HepG2 (cell line): ENCODE data around the gene GPS1. TPM values are rescaled to one million over a fixed set of nuclear protein-coding genes. Genes with fewer than 3 reads are reported as not detected.
A peak's percentile ranks its signal among the peaks of the same experiment; 100 is the strongest.

Experiments used
- KDM4B ChIP-seq: sonication (generic); formaldehyde crosslinking; IDR thresholded peaks from 2 replicates; pipeline ENCODE4 v1.4.0; 2020; ENCODE audit warnings: missing genetic modification reagents
- MBD4 ChIP-seq: IDR thresholded peaks from 2 replicates; pipeline ENCODE4 v1.6.1; 2012; ENCODE audit warnings: low read length, inconsistent platforms, borderline replicate concordance
- SP140L ChIP-seq: sonication (generic); formaldehyde crosslinking; IDR thresholded peaks from 2 replicates; pipeline ENCODE4 v1.4.0; 2020; ENCODE audit warnings: missing genetic modification reagents, borderline replicate concordance
- ZNF224 ChIP-seq: sonication (generic); formaldehyde crosslinking; IDR thresholded peaks from 2 replicates; pipeline ENCODE4 v1.5.0; 2020; ENCODE audit warnings: mild to moderate bottlenecking, missing genetic modification reagents
- ZSCAN21 ChIP-seq: sonication (generic); formaldehyde crosslinking; IDR thresholded peaks from 2 replicates; pipeline ENCODE4 v1.8.0; 2022; ENCODE audit warnings: mild to moderate bottlenecking, missing genetic modification reagents, moderate library complexity, borderline replicate concordance
- polyA plus RNA-seq, 8 experiments: library from polyadenylated mRNA; depleted of rRNA in 3 of 8; stranded (reverse) in 7 of 8; unstranded in 1 of 8; fragments of >200 nt; fragmentation: Illumina TruSeq in 4 of 8; extraction: Trizol in 4 of 8; gene quantifications; 2 replicates each; pipeline versions ENCODE4 v1.2.1 to v1.2.3, GENCODE V29; 2011 to 2016; ENCODE audit warnings: low read depth in 4 of 8, missing spikeins in 1 of 8, mixed read lengths in 1 of 8; ENCODE audit not compliant: insufficient read depth in 1 of 8
- total RNA-seq, 5 experiments: library from RNA; depleted of rRNA; stranded (reverse); fragments of >200 nt; fragmentation: Illumina TruSeq; extraction: Trizol; gene quantifications; 2 replicates each; pipeline ENCODE4 v1.2.3, GENCODE V29; 2016; ENCODE audit warnings: low read depth in 1 of 5
- TF ChIP-seq, protein P1 (sequence below): sonication (generic); formaldehyde crosslinking; IDR thresholded peaks from 2 replicates; pipeline ENCODE4 v1.4.0; 2020; ENCODE audit warnings: missing genetic modification reagents, borderline replicate concordance
- TF ChIP-seq, protein P2 (sequence below): sonication (generic); formaldehyde crosslinking; IDR thresholded peaks from 2 replicates; pipeline ENCODE4 v1.8.0; 2022; ENCODE audit warnings: missing genetic modification reagents, mild to moderate bottlenecking, moderate library complexity, borderline replicate concordance
- TF ChIP-seq, protein P3 (sequence below): sonication (generic); formaldehyde crosslinking; IDR thresholded peaks from 2 replicates; pipeline ENCODE4 v1.4.0; 2020; ENCODE audit warnings: missing genetic modification reagents
- TF ChIP-seq, protein P4 (sequence below): sonication (generic); formaldehyde crosslinking; IDR thresholded peaks from 2 replicates; pipeline ENCODE4 v1.4.0; 2020; ENCODE audit warnings: mild to moderate bottlenecking, missing genetic modification reagents, borderline replicate concordance
- TF ChIP-seq, protein P5 (sequence below): sonication (generic); formaldehyde crosslinking; IDR thresholded peaks from 2 replicates; pipeline ENCODE4 v1.4.0; 2020; ENCODE audit warnings: missing genetic modification reagents, borderline replicate concordance

Gene GPS1
- total and polyA plus RNA-seq, 2 of the 13 experiments (the other 11 are each of a cell fraction or from before 2014, with no cell fraction given): 124 to 128 TPM

DNA sequence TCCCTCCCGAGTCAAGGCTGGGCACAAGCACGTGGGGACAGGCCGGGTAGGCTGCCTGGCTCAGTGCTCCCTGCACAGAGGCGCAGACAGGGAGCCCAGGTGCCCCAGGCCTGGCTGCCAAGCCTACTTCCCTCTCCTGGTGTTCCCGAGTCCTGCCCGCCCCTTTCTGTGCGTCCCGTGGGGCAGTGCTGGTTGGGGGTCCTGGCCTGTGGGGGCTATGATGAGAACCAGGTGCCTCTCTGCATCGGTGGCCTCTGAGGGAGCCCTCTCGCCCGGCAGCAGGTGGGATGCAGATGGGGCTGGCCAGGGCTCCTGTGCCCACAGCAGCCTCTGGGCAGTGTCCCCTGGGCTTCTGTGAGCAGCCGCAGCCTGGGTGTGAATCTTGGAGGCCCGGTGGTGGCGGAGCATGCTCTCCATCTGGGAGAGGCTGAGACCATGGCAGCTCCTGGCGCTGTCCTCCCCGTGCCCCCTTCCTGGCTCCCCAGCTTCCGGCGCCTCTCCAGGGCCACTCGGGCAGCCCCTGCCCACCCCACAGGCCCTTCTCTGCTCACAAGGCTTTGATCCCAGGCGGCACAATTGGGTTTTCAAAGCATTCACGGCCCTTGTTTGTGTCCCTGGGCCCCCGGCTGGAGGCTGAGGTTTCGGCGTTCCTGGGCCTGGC is 36.3 kb upstream of the GPS1 start (continued):
- TF ChIP-seq, protein P1, sequence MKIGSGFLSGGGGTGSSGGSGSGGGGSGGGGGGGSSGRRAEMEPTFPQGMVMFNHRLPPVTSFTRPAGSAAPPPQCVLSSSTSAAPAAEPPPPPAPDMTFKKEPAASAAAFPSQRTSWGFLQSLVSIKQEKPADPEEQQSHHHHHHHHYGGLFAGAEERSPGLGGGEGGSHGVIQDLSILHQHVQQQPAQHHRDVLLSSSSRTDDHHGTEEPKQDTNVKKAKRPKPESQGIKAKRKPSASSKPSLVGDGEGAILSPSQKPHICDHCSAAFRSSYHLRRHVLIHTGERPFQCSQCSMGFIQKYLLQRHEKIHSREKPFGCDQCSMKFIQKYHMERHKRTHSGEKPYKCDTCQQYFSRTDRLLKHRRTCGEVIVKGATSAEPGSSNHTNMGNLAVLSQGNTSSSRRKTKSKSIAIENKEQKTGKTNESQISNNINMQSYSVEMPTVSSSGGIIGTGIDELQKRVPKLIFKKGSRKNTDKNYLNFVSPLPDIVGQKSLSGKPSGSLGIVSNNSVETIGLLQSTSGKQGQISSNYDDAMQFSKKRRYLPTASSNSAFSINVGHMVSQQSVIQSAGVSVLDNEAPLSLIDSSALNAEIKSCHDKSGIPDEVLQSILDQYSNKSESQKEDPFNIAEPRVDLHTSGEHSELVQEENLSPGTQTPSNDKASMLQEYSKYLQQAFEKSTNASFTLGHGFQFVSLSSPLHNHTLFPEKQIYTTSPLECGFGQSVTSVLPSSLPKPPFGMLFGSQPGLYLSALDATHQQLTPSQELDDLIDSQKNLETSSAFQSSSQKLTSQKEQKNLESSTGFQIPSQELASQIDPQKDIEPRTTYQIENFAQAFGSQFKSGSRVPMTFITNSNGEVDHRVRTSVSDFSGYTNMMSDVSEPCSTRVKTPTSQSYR (CRISPR knock-in tag): peak; percentile 66; the same call in 1 of the 2 replicates
- TF ChIP-seq ZSCAN21 (CRISPR knock-in tag) (0 out of 2 replicates have a peak, but pooled peaks have one; percentile 14), KDM4B (CRISPR knock-in tag) (0 out of 2 replicates have a peak, but pooled peaks have one; percentile 16), SP140L (CRISPR knock-in tag) (no peak), MBD4 (no peak), ZNF224 (no peak)
- TF ChIP-seq, protein P2, sequence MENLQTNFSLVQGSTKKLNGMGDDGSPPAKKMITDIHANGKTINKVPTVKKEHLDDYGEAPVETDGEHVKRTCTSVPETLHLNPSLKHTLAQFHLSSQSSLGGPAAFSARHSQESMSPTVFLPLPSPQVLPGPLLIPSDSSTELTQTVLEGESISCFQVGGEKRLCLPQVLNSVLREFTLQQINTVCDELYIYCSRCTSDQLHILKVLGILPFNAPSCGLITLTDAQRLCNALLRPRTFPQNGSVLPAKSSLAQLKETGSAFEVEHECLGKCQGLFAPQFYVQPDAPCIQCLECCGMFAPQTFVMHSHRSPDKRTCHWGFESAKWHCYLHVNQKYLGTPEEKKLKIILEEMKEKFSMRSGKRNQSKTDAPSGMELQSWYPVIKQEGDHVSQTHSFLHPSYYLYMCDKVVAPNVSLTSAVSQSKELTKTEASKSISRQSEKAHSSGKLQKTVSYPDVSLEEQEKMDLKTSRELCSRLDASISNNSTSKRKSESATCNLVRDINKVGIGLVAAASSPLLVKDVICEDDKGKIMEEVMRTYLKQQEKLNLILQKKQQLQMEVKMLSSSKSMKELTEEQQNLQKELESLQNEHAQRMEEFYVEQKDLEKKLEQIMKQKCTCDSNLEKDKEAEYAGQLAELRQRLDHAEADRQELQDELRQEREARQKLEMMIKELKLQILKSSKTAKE (CRISPR knock-in tag): peak; percentile 79; the same call in 1 of the 2 replicates
- TF ChIP-seq, protein P3, sequence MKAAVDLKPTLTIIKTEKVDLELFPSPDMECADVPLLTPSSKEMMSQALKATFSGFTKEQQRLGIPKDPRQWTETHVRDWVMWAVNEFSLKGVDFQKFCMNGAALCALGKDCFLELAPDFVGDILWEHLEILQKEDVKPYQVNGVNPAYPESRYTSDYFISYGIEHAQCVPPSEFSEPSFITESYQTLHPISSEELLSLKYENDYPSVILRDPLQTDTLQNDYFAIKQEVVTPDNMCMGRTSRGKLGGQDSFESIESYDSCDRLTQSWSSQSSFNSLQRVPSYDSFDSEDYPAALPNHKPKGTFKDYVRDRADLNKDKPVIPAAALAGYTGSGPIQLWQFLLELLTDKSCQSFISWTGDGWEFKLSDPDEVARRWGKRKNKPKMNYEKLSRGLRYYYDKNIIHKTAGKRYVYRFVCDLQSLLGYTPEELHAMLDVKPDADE (CRISPR knock-in tag): no peak
- TF ChIP-seq, protein P4, sequence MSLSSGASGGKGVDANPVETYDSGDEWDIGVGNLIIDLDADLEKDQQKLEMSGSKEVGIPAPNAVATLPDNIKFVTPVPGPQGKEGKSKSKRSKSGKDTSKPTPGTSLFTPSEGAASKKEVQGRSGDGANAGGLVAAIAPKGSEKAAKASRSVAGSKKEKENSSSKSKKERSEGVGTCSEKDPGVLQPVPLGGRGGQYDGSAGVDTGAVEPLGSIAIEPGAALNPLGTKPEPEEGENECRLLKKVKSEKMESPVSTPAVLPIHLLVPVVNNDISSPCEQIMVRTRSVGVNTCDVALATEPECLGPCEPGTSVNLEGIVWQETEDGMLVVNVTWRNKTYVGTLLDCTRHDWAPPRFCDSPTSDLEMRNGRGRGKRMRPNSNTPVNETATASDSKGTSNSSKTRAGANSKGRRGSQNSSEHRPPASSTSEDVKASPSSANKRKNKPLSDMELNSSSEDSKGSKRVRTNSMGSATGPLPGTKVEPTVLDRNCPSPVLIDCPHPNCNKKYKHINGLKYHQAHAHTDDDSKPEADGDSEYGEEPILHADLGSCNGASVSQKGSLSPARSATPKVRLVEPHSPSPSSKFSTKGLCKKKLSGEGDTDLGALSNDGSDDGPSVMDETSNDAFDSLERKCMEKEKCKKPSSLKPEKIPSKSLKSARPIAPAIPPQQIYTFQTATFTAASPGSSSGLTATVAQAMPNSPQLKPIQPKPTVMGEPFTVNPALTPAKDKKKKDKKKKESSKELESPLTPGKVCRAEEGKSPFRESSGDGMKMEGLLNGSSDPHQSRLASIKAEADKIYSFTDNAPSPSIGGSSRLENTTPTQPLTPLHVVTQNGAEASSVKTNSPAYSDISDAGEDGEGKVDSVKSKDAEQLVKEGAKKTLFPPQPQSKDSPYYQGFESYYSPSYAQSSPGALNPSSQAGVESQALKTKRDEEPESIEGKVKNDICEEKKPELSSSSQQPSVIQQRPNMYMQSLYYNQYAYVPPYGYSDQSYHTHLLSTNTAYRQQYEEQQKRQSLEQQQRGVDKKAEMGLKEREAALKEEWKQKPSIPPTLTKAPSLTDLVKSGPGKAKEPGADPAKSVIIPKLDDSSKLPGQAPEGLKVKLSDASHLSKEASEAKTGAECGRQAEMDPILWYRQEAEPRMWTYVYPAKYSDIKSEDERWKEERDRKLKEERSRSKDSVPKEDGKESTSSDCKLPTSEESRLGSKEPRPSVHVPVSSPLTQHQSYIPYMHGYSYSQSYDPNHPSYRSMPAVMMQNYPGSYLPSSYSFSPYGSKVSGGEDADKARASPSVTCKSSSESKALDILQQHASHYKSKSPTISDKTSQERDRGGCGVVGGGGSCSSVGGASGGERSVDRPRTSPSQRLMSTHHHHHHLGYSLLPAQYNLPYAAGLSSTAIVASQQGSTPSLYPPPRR (CRISPR knock-in tag): peak; percentile 52; the same call in 1 of the 2 replicates
- TF ChIP-seq, protein P5, sequence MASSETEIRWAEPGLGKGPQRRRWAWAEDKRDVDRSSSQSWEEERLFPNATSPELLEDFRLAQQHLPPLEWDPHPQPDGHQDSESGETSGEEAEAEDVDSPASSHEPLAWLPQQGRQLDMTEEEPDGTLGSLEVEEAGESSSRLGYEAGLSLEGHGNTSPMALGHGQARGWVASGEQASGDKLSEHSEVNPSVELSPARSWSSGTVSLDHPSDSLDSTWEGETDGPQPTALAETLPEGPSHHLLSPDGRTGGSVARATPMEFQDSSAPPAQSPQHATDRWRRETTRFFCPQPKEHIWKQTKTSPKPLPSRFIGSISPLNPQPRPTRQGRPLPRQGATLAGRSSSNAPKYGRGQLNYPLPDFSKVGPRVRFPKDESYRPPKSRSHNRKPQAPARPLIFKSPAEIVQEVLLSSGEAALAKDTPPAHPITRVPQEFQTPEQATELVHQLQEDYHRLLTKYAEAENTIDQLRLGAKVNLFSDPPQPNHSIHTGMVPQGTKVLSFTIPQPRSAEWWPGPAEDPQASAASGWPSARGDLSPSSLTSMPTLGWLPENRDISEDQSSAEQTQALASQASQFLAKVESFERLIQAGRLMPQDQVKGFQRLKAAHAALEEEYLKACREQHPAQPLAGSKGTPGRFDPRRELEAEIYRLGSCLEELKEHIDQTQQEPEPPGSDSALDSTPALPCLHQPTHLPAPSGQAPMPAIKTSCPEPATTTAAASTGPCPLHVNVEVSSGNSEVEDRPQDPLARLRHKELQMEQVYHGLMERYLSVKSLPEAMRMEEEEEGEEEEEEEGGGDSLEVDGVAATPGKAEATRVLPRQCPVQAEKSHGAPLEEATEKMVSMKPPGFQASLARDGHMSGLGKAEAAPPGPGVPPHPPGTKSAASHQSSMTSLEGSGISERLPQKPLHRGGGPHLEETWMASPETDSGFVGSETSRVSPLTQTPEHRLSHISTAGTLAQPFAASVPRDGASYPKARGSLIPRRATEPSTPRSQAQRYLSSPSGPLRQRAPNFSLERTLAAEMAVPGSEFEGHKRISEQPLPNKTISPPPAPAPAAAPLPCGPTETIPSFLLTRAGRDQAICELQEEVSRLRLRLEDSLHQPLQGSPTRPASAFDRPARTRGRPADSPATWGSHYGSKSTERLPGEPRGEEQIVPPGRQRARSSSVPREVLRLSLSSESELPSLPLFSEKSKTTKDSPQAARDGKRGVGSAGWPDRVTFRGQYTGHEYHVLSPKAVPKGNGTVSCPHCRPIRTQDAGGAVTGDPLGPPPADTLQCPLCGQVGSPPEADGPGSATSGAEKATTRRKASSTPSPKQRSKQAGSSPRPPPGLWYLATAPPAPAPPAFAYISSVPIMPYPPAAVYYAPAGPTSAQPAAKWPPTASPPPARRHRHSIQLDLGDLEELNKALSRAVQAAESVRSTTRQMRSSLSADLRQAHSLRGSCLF (CRISPR knock-in tag): no peak
